A673 (cell line): ENCODE results near the gene DEPDC7. TPM values are rescaled to one million over a fixed set of nuclear protein-coding genes. Genes with fewer than 3 reads are reported as not detected.
A peak's percentile ranks its signal among the peaks of the same experiment; 100 is the strongest.

Experiments
- BruUV-seq: library from RNA; stranded (reverse); fragments of 400-500 nt; replicated peaks from 2 replicates; lab custom pipeline; 2021; lab: Mats Ljungman, UMichigan
- CTCF ChIA-PET: fragments of 300-600 bp; sonication (Branson Sonifier 250); formaldehyde crosslinking; loops from one replicate; lab custom pipeline; 2022; ENCODE audit warnings: antibody characterized with exemption; lab: Charles Lee
- POLR2A ChIA-PET: fragments of 300-600 bp; sonication (Branson Sonifier 250); formaldehyde crosslinking; loops from one replicate; lab custom pipeline; 2022; ENCODE audit warnings: antibody characterized with exemption; ENCODE audit not compliant: low non-redundant PET; lab: Charles Lee
- DNase-seq: peaks from one replicate; pipeline ENCODE4 v3.0.0-alpha.2; 2015; ENCODE audit warnings: low spot score
- H3K27ac ChIP-seq: fragments of 200-600 bp; sonication (generic); 2 replicates; pipeline ENCODE4 v1.5.1; 2016; ENCODE audit warnings: mixed run types, low read depth, mild to moderate bottlenecking, mixed read lengths, antibody characterized with exemption, low read length; ENCODE audit not compliant: poor library complexity, severe bottlenecking
- H3K27me3 ChIP-seq: fragments of 200-600 bp; sonication (generic); replicated peaks from 2 replicates; pipeline ENCODE4 v1.6.1; 2017; ENCODE audit warnings: mixed run types, low read depth, mild to moderate bottlenecking, mixed read lengths, antibody characterized with exemption, low read length; ENCODE audit not compliant: insufficient read depth, poor library complexity
- H3K36me3 ChIP-seq: fragments of 200-600 bp; sonication (generic); 2 replicates; pipeline ENCODE4 v1.6.1; 2016; ENCODE audit warnings: mixed run types, mild to moderate bottlenecking, mixed read lengths, antibody characterized with exemption, low read length; ENCODE audit not compliant: insufficient read depth, poor library complexity, severe bottlenecking
- H3K4me1 ChIP-seq: fragments of 200-600 bp; sonication (generic); 2 replicates; pipeline ENCODE4 v1.6.1; 2017; ENCODE audit warnings: mixed run types, mild to moderate bottlenecking, mixed read lengths, antibody characterized with exemption, low read length; ENCODE audit not compliant: insufficient read depth, poor library complexity, severe bottlenecking
- H3K4me3 ChIP-seq: fragments of 200-600 bp; sonication (generic); 2 replicates; pipeline ENCODE4 v1.5.1; 2016; ENCODE audit warnings: low read depth, mixed run types, mild to moderate bottlenecking, mixed read lengths, low read length; ENCODE audit not compliant: poor library complexity, severe bottlenecking
- H3K9me3 ChIP-seq: fragments of 200-600 bp; sonication (generic); 2 replicates; pipeline ENCODE4 v1.6.1; 2016; ENCODE audit warnings: mixed run types, low read depth, mild to moderate bottlenecking, mixed read lengths, antibody characterized with exemption, low read length; ENCODE audit not compliant: poor library complexity, severe bottlenecking
- EZH2 ChIP-seq: fragments of 200-600 bp; sonication (generic); IDR thresholded peaks from 2 replicates; pipeline ENCODE4 v1.6.1; 2017; ENCODE audit warnings: borderline replicate concordance, low read depth, mild to moderate bottlenecking, mixed read lengths, antibody characterized with exemption, low read length; ENCODE audit not compliant: poor library complexity, severe bottlenecking
- intact Hi-C: fragments of 100-400 bp; cut with micrococcal nuclease; formaldehyde crosslinking; loops from one replicate; pipeline ENCODE4 v1.10.0; 2022; ENCODE audit not compliant: unreplicated experiment
- total RNA-seq: library from RNA; stranded (reverse); gene quantifications from 2 replicates; pipeline ENCODE4 v1.2.3, GENCODE V29; 2021
- TF ChIP-seq, protein P1 (sequence below): fragments of 300-800, 200-600 bp; sonication (generic); conservative IDR thresholded peaks from 2 replicates; pipeline ENCODE4 v1.5.1; 2017; ENCODE audit warnings: low read depth, mild to moderate bottlenecking, antibody characterized with exemption, low read length, moderate library complexity, mixed read lengths

DEPDC7 gene
- total RNA-seq, 1 experiment from 2014 or later = 11.4 TPM

- ChIA-PET POLR2A (no interaction called here), CTCF (interaction anchor here (0.5 kb wide), 2 partner anchors 36 to 726 kb away, joined by 3 to 9 read pairs; no protein-coding TSS in a partner anchor)
- Histone ChIP-seq H3K27me3 (no peaks in the 10 kb centered on the region), H3K4me1 (peaks cover 79% of the 10 kb centered on the region), H3K9me3 (no peaks in the 10 kb centered on the region), H3K4me3 (no peak overlapping the region), H3K27ac (peak overlapping the region; percentile 39), H3K36me3 (no peaks in the 10 kb centered on the region)
- TF ChIP-seq, protein P1, sequence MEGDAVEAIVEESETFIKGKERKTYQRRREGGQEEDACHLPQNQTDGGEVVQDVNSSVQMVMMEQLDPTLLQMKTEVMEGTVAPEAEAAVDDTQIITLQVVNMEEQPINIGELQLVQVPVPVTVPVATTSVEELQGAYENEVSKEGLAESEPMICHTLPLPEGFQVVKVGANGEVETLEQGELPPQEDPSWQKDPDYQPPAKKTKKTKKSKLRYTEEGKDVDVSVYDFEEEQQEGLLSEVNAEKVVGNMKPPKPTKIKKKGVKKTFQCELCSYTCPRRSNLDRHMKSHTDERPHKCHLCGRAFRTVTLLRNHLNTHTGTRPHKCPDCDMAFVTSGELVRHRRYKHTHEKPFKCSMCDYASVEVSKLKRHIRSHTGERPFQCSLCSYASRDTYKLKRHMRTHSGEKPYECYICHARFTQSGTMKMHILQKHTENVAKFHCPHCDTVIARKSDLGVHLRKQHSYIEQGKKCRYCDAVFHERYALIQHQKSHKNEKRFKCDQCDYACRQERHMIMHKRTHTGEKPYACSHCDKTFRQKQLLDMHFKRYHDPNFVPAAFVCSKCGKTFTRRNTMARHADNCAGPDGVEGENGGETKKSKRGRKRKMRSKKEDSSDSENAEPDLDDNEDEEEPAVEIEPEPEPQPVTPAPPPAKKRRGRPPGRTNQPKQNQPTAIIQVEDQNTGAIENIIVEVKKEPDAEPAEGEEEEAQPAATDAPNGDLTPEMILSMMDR = no peak
- TF ChIP-seq EZH2 = no peak
- intact Hi-C loops = loop anchor here (1.0 kb wide), 1 partner anchor 18 kb away; no protein-coding TSS in a partner anchor
- peak; percentile 95 for DNase-seq
- TSS peak; percentile 9 for BruUV-seq
These were observed 43.8 kb downstream of the DEPDC7 start for GRCh38 chr11:33059331-33060007.

DNA sequence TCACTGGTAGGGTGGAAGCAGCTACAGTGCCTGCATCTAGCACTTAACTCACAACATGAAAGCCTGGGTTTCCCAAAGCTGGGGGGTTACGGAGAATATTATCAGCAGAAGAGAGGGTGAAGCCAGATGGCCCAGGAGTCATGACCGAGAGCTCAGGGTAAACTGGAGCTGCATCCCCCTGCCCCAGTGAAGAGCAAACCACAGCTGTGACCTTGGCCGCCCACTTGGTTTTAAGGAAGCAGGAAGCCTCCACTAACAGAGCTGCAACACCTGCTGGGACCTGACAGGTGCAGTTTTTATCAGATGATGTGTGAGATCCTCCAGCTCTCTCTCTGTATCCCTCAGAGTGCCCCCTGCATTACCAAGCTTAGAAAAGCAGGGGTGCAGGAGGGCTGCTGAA lies 44.6 kb downstream of the DEPDC7 start:
- no peak overlapping the region for H3K4me3 ChIP-seq
- no peak for DNase-seq
- POLR2A ChIA-PET = no interaction called here
- no peaks in the 10 kb centered on the region for H3K36me3 ChIP-seq
- intact Hi-C loops = no loop called here
- peaks cover 79% of the 10 kb centered on the region for H3K4me1 ChIP-seq
- no peaks in the 10 kb centered on the region for H3K27me3 ChIP-seq
- TF ChIP-seq, protein P1 = no peak
- no peak for TF ChIP-seq EZH2
- H3K27ac ChIP-seq = peak overlapping the region; percentile 39
- CTCF ChIA-PET = interaction anchor here (0.5 to 0.8 kb wide), 2 partner anchors 18 to 35 kb away, joined by 3 to 4 read pairs; no protein-coding TSS in a partner anchor
- H3K9me3 ChIP-seq = no peaks in the 10 kb centered on the region
- BruUV-seq = no TSS peak

- H3K4me3 ChIP-seq = no peak overlapping the region
- CTCF ChIA-PET = interaction anchor here (0.6 kb wide), 1 partner anchor 222 kb away, joined by 6 read pairs; no protein-coding TSS in a partner anchor
- DNase-seq = no peak
- TF ChIP-seq EZH2 = no peak
- TF ChIP-seq, protein P1 = no peak
- intact Hi-C loops = no loop called here
- H3K27me3 ChIP-seq = no peaks in the 10 kb centered on the region
- H3K9me3 ChIP-seq = no peaks in the 10 kb centered on the region
- H3K4me1 ChIP-seq = peaks cover 64% of the 10 kb centered on the region
- POLR2A ChIA-PET = interaction anchor here (0.6 kb wide), 1 partner anchor 536 kb away, joined by 3 read pairs; no protein-coding TSS in a partner anchor
- no TSS peak for BruUV-seq
- H3K36me3 ChIP-seq = no peaks in the 10 kb centered on the region
- H3K27ac ChIP-seq = no peak overlapping the region
These were observed 46.5 kb downstream of the DEPDC7 start for GRCh38 chr11:33062137-33062536.
